Measurements from ENCODE around the gene NEUROD2.

NEUROD2 gene

DNA sequence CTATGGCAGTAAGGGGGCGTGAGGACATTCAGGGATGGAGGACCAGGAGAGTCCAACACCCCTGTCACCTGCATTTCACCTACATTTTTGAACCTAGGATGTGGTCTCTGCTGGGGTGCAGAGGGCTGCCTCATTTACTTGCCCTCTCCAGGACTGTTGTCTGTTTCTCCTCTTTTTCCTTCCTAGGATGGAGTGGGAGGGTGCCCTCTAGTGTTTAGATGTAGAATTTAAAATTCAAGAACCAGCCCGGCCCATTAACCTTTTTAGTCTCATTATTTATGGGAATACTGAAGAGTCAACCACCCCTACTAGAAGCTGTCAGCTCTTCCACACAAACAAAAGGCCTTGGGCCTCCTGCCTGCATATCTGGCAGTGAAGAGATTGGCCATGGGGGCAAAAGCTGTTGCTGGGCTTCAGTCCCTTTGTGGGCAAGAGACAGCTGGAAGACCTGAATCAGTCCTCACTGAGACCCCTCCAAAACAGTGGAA lies 26.7 kb upstream of the NEUROD2 start:
- DNase-seq: peak in 2 of 5 experiments; percentile 22 to 40

DNA sequence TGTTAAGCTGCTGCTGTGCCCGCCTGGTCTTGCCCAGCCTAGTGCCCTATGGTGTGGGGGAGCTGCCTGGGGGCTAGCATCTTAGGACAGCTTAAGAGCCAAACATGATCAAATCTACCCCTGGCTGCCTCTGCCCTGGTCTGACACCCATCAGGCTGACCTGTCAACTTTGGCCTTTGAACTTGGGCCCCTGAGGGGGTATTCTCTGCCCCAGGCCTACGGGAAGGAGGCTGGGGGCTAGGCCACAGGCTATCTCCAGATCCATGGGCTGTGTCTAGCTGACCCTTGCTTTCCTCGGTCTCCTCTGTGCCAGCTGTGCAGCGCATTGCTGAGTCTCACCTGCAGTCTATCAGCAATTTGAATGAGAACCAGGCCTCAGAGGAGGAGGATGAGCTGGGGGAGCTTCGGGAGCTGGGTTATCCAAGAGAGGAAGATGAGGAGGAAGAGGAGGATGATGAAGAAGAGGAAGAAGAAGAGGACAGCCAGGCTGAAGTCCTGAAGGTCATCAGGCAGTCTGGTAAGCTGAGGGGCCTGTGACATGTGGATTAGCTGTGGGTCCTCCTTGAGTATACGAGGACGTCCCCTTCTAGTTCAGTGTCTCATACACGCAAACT lies 26.0 kb upstream of the NEUROD2 start:
- no peak for DNase-seq

DNA sequence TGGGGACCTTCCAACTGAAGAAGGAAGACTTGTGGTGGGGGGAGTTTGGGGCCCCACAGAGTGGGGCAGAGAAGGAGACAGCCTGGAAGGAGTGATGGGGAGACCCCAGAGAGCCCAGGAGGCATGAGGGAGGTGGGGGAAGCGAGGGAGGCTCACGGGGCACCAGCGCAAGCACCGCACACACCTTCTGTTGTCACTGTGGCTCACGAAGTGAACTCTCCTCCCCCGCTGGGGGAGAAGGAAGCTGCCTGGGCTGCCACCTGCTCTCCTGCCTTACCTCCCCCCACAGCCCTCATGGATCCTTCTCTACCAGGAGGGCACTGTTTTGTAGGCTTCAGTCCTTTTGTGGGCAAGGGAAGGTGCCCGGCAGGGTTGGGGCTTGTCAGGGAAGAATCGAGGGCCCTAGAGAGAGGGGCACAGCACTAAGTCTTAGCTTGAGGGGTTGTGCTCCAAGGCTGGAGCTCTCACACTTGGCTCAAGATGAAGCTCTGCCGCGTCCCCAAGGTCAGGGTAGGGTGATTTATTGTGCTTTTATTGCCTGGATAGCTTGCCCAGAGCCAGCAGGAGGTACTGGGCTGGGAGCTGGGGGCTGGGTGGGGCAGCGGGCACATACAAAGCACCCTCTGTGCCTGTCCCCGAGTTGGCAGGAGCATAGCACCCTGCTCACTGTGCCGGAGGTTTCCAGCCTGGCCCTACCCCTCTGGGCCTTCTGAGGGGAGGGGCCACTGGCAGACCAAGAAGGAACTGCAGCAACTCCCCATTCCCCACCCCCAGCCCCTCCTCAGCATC lies 24.6 kb upstream of the NEUROD2 start:
- no peak for DNase-seq

- no peak for DNase-seq
Measured at GRCh38 chr17:39631403-39631802, 23.7 kb upstream of the NEUROD2 start.

- no peak for DNase-seq
Measured at GRCh38 chr17:39629898-39630297, 22.2 kb upstream of the NEUROD2 start.

- no peak for DNase-seq
Measured at GRCh38 chr17:39629494-39629880, 21.8 kb upstream of the NEUROD2 start.

DNA sequence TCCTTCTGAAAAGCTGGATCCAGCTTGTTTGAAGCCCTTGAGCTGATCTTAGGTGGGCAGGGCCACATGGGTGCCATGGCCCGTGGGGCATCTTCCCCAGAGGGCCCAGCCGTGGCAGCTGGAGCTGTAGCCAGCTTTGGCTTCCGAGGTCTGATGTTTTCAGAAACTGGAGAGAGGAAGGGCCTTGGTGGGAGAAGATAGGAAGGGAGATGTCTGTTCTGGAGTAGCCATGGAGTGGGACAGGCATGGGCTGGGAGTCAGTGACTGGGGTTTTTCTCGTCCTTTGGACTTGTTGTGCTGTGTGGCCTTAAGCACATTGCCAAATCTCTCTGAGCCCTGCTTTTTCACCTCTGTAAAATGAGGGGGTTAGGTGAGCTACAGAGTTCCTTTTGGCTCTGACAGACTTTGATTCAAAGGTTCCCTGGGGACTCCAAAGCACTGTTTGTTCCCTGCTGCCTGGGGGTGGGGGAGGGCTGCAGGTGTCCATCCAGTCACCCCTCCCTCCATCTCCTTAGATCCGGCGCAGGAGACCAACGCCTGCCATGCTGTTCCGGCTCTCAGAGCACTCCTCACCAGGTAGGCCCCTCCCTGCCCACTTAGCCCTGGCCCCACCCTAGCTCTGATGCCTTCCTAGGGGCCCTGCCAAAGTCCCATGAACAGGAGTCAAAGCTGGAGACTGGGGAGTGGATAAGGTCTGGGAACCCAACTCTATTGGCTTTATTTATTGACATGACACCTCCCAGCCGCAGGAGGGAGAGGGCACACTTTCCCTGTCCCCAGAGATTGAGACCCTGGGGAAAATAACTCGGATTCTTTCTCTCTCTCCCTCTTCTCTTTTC lies 21.2 kb upstream of the NEUROD2 start:
- DNase-seq: no peak

- DNase-seq: no peak
Measured at GRCh38 chr17:39627712-39628516, 20.2 kb upstream of the NEUROD2 start.

GRCh38 chr17:39627047-39627711 lies 19.5 kb upstream of the NEUROD2 start:
- no peak for DNase-seq

DNA sequence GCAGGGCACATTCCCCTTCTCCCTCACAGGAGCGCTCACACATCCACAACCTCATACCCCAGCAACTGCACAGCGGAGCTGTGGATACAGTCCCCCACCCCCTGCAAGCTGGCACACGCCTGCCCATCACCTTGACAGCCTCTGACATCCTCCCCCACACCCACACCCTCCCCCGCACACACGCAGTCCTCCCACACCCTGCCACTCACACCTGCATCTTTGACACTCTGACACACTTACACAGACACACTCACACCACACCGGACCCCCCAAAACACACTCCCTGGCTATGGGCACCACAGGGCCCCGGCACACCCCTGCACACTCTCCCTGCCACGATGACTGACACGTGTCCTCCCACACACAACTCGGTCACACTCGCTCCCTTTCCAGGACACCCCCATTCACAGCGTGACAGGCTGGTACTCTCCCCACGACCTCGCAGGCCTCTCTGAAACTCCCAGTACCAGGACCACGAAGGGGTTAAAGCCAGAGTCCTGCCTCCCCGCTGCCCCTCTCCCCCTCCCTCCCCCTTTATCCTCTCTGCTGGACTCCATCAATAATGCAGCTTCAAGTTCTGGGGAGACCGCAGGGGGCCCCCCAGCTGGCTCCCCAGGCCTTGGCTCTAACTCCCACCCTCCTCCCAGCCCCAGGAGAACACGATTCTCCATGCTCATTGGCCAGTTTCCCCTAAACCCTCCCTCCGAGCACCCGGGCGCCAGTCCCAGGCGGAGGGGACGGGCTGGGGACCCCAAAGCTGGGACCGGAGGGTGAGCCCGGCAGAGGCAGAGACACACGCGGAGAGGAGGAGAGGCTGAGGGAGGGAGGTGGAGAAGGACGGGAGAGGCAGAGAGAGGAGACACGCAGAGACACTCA lies 18.7 kb upstream of the NEUROD2 start, which contains the start of gene PPP1R1B:
TSS of gene PPP1R1B (plus strand) at position 782 of the 876 bp plus-strand sequence. CDS start 441 bp downstream, outside the sequence.
- DNase-seq: no peak

DNA sequence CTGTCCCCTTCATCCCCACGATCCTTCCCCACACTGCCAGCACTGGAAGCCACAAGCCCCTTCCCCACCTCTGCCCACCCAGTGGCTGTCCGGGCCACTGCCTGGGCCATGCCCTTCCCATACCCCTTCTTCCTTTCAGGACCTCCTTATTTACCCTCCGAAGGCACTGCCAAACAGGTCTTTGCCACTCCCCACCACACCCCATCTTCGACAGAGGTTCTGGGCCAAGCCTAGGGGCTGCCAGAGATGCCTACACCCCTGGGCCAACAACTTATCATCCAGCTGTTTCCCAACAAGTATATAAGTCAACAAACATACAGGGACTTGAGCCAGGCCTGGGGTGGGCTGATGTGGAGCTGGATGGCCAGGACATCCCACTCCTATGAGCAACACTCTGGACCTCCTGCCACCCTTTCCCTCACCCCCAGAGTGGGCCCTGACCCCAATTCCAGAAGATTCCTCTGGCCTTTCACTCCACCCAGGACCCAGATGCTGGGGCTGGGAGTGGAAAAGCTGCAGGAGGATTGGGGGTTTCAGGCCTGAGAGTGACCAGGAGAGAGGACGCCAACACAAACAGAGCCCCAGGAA lies 17.6 kb upstream of the NEUROD2 start:
- DNase-seq: no peak

- no peak for DNase-seq
Measured at GRCh38 chr17:39624313-39624712, 16.6 kb upstream of the NEUROD2 start.

DNA sequence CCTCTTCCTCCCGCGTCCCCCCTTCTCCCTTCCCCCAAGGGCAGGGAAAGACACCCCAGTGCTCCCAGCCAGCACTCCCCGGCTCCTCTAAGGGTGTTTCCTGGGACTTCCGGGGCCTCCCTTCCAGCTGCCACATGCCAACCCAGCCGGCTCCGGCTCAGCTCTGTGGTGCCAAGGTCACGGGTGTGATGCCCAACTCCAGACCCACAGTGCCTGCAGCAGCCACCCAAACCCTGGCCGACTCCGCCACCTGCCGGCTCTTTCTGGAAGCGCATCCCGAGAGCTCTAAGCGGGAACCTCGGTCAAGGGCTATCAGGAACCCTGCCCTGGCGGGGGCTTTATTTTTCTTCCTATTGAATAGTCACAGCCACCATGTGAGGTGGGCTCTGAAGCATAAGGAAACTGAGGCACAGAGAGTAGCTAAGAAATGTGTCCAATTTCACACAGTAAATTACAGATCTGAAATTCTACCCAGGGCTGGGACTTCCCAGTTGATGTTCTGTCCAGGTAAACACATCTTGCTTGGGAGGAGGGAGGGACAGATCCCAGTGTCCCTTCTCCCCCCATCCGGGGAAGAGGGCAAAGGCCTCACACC lies 15.7 kb upstream of the NEUROD2 start:
- peak; percentile 65 to 84 (median 76) for DNase-seq

GRCh38 chr17:39622380-39623006 lies 14.8 kb upstream of the NEUROD2 start:
- DNase-seq: peak in 2 of 5 experiments; percentile 37 to 85

DNA sequence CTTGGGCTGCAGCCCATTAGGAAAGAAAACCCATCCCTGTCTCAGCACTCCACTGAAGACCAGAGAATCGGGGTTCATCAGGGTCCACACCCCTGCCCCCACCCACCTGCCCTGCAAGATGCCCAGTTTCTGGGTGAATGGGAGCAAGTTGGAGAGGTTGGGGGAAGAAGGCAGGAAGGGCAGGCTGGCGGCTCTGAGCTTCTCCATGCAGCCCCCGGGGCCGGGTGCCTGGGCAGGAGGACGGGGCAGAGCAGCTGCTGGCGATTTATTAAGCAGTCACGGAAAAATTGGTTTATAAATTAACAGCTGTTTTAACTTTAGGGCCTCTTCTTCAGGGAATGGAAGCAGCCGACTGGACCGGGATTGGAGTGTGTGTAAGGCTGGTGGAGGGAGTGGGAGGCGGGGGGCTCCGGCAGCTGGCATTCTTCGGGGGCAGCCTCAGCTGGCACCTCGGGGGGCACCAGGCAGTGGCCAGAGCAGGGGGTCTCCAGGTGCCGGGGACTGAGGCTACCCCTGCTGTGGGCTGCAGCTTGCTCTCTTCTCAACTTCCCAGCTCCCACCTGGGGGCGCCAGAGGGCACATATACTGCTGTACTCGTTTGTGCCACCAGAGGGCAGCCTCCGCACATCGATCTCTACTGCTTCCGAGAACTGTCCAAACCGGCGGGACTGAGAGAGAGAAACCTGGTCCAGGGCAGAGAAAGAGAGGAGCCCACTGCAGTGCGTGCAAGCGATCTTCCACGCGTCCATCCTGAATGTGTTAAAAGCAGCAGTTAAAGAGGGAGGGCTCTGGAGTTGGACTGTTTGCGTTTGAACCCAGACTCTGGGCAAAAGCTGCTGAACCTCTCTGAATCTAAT lies 14.0 kb upstream of the NEUROD2 start:
- DNase-seq: peak; percentile 75 to 81 (median 77)

DNA sequence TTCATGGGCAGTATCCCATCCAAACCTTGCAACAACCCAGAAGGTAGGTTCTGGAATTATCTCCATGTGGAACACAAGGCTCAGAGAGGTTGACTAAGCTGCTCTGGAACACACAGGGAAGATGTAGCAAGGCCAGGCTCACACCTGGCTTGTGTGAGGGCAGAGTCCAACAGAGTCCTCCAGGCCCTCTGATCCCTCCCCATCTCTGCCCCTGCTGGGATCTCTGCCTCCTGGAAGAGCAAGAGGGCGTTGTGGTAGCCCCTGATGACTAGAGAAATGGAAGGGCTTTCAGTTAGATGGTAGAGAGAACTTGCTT lies 12.0 kb upstream of the NEUROD2 start:
- no peak for DNase-seq

DNA sequence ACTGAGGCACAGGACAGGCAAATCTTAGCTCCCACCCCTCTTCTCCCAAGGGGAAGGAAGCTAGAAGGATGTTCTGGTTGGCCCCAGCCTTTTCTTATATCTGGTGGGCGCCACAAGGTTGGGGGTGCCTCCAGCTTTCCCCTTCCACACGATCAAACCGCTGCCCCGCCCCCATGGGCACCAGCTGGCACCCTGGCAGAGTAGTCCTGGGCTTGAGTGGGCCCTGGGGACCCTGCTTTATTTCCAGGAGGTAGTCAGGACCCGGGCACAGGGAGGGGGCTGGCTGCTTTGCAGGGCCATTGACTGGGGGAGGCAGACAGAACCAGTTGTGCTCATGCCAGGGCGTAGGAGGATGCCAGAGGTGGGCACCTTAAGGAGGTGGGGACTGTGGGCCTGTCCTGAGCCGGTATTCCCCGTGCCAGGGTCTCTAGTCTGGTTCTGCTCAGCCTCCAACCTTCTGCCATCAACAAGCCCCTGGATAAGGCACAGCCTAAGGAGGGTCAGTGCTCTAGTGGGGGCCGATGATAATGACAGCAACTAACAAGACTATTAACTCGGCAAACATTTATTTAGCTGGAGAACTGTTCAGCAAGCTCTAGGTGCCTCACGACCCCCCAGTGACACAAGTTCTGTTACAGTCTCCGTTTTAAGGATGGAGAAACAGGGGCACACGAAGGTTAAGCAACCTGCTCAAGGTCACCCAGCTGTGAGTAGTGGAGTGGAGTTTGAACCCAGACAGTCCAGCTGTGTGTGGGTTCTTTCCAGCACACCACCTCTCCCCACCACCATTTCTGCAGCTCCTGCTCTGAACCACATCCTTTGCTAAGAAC lies 11.5 kb upstream of the NEUROD2 start:
- no peak for DNase-seq
